ENCODE measurements around the gene CD27.
A peak's percentile ranks its signal among the peaks of the same experiment; 100 is the strongest.

Gene CD27

GRCh38 chr12:6459004-6459337 lies 14.2 kb downstream of the CD27 start:
- DNase-seq (ENCODE audit: insufficient read length, low spot score) (no peak), FAIRE-seq (peak; percentile 48)
- TF ChIP-seq POLR2AphosphoS5 (IDR thresholded peaks at IDR 0.05; ENCODE audit: low read depth, low read length) (no peak), POLR2A (IDR thresholded peaks at IDR 0.05; ENCODE audit: low read depth, low read length) (no peak), PAX5 (IDR thresholded peaks at IDR 0.05; ENCODE audit: insufficient read depth, low read length, severe bottlenecking) (no peak), POU2F2 (IDR thresholded peaks at IDR 0.05; ENCODE audit: low read depth, low read length) (no peak), SPI1 (IDR thresholded peaks at IDR 0.05; ENCODE audit: low read depth, low read length) (no peak), TAF1 (IDR thresholded peaks at IDR 0.05; ENCODE audit: low read depth, low read length) (no peak)

GRCh38 chr12:6460751-6461371 lies 16.1 kb downstream of the CD27 start:
- TF ChIP-seq POLR2A (IDR thresholded peaks at IDR 0.05; ENCODE audit: low read depth, low read length) (no peak), PAX5 (IDR thresholded peaks at IDR 0.05; ENCODE audit: insufficient read depth, low read length, severe bottlenecking) (no peak), SPI1 (IDR thresholded peaks at IDR 0.05; ENCODE audit: low read depth, low read length) (no peak), POLR2AphosphoS5 (IDR thresholded peaks at IDR 0.05; ENCODE audit: low read depth, low read length) (0 out of 2 replicates have a peak, but pooled peaks have one; percentile 36), TAF1 (IDR thresholded peaks at IDR 0.05; ENCODE audit: low read depth, low read length) (no peak), POU2F2 (IDR thresholded peaks at IDR 0.05; ENCODE audit: low read depth, low read length) (no peak)
- DNase-seq (ENCODE audit: insufficient read length, low spot score) (no peak), FAIRE-seq (peak; percentile 83)

GRCh38 chr12:6461401-6462233 lies 16.9 kb downstream of the CD27 start:
- TF ChIP-seq PAX5 (IDR thresholded peaks at IDR 0.05; ENCODE audit: insufficient read depth, low read length, severe bottlenecking) (no peak), POLR2AphosphoS5 (IDR thresholded peaks at IDR 0.05; ENCODE audit: low read depth, low read length) (peak; percentile 59; the same call in 1 of the 2 replicates), TAF1 (IDR thresholded peaks at IDR 0.05; ENCODE audit: low read depth, low read length) (peak; percentile 76), POU2F2 (IDR thresholded peaks at IDR 0.05; ENCODE audit: low read depth, low read length) (0 out of 2 replicates have a peak, but pooled peaks have one; percentile 23), POLR2A (IDR thresholded peaks at IDR 0.05; ENCODE audit: low read depth, low read length) (peak; percentile 74), SPI1 (IDR thresholded peaks at IDR 0.05; ENCODE audit: low read depth, low read length) (peak; percentile 99)
- FAIRE-seq (peak; percentile 99), DNase-seq (ENCODE audit: insufficient read length, low spot score) (peak; percentile 71)

- no peak for DNase-seq (ENCODE audit: insufficient read length, low spot score)
- FAIRE-seq, result no peak
- TF ChIP-seq SPI1 (IDR thresholded peaks at IDR 0.05; ENCODE audit: low read depth, low read length) (no peak), POU2F2 (IDR thresholded peaks at IDR 0.05; ENCODE audit: low read depth, low read length) (no peak), PAX5 (IDR thresholded peaks at IDR 0.05; ENCODE audit: insufficient read depth, low read length, severe bottlenecking) (no peak), POLR2AphosphoS5 (IDR thresholded peaks at IDR 0.05; ENCODE audit: low read depth, low read length) (no peak), POLR2A (IDR thresholded peaks at IDR 0.05; ENCODE audit: low read depth, low read length) (no peak), TAF1 (IDR thresholded peaks at IDR 0.05; ENCODE audit: low read depth, low read length) (no peak)
Observed at GRCh38 chr12:6462234-6462995, 17.7 kb downstream of the CD27 start.

GRCh38 chr12:6463216-6463615 lies 18.5 kb downstream of the CD27 start:
- FAIRE-seq (no peak), DNase-seq (ENCODE audit: insufficient read length, low spot score) (no peak)
- TF ChIP-seq POU2F2 (IDR thresholded peaks at IDR 0.05; ENCODE audit: low read depth, low read length), result no peak
- TF ChIP-seq TAF1 (IDR thresholded peaks at IDR 0.05; ENCODE audit: low read depth, low read length), result no peak
- no peak for TF ChIP-seq POLR2AphosphoS5 (IDR thresholded peaks at IDR 0.05; ENCODE audit: low read depth, low read length)
- no peak for TF ChIP-seq POLR2A (IDR thresholded peaks at IDR 0.05; ENCODE audit: low read depth, low read length)
- no peak for TF ChIP-seq PAX5 (IDR thresholded peaks at IDR 0.05; ENCODE audit: insufficient read depth, low read length, severe bottlenecking)
- no peak for TF ChIP-seq SPI1 (IDR thresholded peaks at IDR 0.05; ENCODE audit: low read depth, low read length)

GRCh38 chr12:6463858-6464257 lies 19.1 kb downstream of the CD27 start:
- no peak for TF ChIP-seq POU2F2 (IDR thresholded peaks at IDR 0.05; ENCODE audit: low read depth, low read length)
- no peak for TF ChIP-seq POLR2A (IDR thresholded peaks at IDR 0.05; ENCODE audit: low read depth, low read length)
- TF ChIP-seq SPI1 (IDR thresholded peaks at IDR 0.05; ENCODE audit: low read depth, low read length), result no peak
- TF ChIP-seq PAX5 (IDR thresholded peaks at IDR 0.05; ENCODE audit: insufficient read depth, low read length, severe bottlenecking), result no peak
- no peak for TF ChIP-seq POLR2AphosphoS5 (IDR thresholded peaks at IDR 0.05; ENCODE audit: low read depth, low read length)
- no peak for TF ChIP-seq TAF1 (IDR thresholded peaks at IDR 0.05; ENCODE audit: low read depth, low read length)
- DNase-seq (ENCODE audit: insufficient read length, low spot score) (no peak), FAIRE-seq (no peak)

- no peak for DNase-seq (ENCODE audit: insufficient read length, low spot score)
- TF ChIP-seq SPI1 (IDR thresholded peaks at IDR 0.05; ENCODE audit: low read depth, low read length), result no peak
- TF ChIP-seq POLR2AphosphoS5 (IDR thresholded peaks at IDR 0.05; ENCODE audit: low read depth, low read length), result no peak
- no peak for TF ChIP-seq POU2F2 (IDR thresholded peaks at IDR 0.05; ENCODE audit: low read depth, low read length)
- TF ChIP-seq TAF1 (IDR thresholded peaks at IDR 0.05; ENCODE audit: low read depth, low read length), result no peak
- no peak for TF ChIP-seq POLR2A (IDR thresholded peaks at IDR 0.05; ENCODE audit: low read depth, low read length)
- TF ChIP-seq PAX5 (IDR thresholded peaks at IDR 0.05; ENCODE audit: insufficient read depth, low read length, severe bottlenecking), result no peak
- peak; percentile 31 for FAIRE-seq
Observed at GRCh38 chr12:6464531-6464930, 19.8 kb downstream of the CD27 start.

- no peak for FAIRE-seq
- no peak for DNase-seq (ENCODE audit: insufficient read length, low spot score)
Observed at GRCh38 chr12:6465467-6466183, 20.9 kb downstream of the CD27 start.

More at GRCh38 chr12:6465467-6466183, 20.9 kb downstream of the CD27 start:
- TF ChIP-seq POLR2A (IDR thresholded peaks at IDR 0.05; ENCODE audit: low read depth, low read length) (no peak), POU2F2 (IDR thresholded peaks at IDR 0.05; ENCODE audit: low read depth, low read length) (no peak)

Measured in GM12891 (cell line).